22Rv1 (cell line): Measurements from ENCODE around the gene SUGCT.

Experiments used
- H3K27ac ChIP-seq: fragments of 450-650 bp; 2 replicates; pipeline ENCODE4 v1.5.1; 2017
- ZFX ChIP-seq: fragments of 450-650 bp; IDR thresholded peaks from 2 replicates; pipeline ENCODE4 v1.6.1; 2017; ENCODE audit warnings: antibody characterized with exemption, borderline replicate concordance
- TF ChIP-seq, protein P1 (sequence below): fragments of 450-650 bp; IDR thresholded peaks from 2 replicates; pipeline ENCODE4 v1.5.1; 2017; ENCODE audit warnings: mild to moderate bottlenecking

Gene SUGCT

DNA sequence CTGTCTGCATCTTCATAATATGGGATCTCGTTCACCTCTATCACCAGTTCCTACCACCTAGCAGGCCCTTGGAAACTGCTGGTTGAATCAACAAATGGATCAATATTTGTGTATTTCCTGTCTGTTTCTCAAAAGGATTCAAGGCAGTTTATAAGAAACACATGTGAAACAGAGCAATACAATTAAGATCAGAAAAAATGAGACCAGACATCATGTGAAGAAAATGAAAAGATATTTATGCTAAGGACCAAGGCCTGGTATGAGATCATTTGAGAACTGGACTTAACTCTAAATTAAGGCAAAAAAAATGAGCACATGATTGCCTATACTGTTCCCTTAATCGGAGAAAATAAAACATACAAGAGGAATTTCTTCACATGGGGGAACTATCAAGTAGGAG is 589.0 kb downstream of the SUGCT start:
- H3K27ac ChIP-seq, result no peak overlapping the region
- no peak for TF ChIP-seq ZFX
- TF ChIP-seq, protein P1, sequence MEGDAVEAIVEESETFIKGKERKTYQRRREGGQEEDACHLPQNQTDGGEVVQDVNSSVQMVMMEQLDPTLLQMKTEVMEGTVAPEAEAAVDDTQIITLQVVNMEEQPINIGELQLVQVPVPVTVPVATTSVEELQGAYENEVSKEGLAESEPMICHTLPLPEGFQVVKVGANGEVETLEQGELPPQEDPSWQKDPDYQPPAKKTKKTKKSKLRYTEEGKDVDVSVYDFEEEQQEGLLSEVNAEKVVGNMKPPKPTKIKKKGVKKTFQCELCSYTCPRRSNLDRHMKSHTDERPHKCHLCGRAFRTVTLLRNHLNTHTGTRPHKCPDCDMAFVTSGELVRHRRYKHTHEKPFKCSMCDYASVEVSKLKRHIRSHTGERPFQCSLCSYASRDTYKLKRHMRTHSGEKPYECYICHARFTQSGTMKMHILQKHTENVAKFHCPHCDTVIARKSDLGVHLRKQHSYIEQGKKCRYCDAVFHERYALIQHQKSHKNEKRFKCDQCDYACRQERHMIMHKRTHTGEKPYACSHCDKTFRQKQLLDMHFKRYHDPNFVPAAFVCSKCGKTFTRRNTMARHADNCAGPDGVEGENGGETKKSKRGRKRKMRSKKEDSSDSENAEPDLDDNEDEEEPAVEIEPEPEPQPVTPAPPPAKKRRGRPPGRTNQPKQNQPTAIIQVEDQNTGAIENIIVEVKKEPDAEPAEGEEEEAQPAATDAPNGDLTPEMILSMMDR, result no peak

DNA sequence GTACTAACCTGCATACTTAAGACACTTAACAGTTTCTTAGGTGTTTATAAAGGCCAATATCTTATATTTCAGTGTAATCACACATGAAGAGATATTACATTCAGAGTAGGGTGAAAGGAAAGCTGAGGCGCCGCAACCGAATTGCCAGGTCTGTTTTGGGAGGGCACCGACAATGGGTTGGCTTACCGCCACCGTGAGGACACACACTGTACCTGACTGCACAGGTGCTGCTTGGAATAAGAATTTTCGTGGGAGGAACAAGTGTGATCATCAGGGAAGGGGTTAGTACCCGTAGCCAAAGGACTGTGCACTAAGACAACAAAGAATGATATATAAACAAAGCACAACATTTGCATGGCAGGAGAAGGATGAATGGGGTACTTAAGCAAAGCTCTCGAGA is 591.8 kb downstream of the SUGCT start:
- TF ChIP-seq ZFX, result no peak
- TF ChIP-seq, protein P1, result 0 out of 2 replicates have a peak, but pooled peaks have one; percentile 7

DNA sequence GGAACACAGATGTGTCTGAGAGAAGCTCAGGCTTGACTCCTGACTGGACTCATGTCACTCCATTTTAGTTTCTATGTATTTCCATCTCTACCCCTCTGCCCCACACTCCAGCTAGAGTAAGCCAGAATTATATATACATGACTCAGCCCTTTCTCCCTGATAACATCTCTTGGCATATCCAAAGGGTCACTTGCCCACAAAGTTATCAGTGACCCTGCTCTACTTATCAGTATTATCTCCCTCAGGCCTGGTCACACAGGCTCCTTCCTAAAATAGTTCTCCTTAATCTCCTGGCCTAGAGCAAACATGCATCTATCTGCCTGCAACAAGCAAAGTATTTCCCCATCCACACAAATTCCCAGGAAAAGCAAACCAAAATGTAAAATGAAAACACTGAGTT is 598.3 kb downstream of the SUGCT start:
- peak overlapping the region; percentile 33 for H3K27ac ChIP-seq
- TF ChIP-seq ZFX, result no peak
- TF ChIP-seq, protein P1, result no peak

More for the DNA sequence above, 591.8 kb downstream of the SUGCT start:
- no peak overlapping the region for H3K27ac ChIP-seq

DNA sequence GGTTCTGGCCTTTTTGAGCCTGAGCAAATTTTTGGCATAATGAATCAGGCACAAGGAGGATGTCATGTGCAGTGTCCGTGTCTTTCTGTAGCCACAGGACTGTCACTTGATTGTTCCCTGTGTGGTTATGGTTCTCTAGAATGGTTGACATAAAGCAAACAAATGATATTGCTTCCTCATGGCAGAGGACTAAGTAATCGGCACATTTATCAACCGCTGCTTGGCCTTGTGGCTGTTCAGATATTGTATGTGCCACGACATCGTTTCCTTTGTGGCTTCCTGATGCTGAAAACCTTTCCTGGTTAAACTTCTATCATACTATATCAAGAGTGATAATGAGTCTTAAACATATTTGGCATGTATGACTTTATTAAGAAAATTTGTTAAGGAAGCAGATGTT is 598.8 kb downstream of the SUGCT start:
- peak overlapping the region; percentile 33 for H3K27ac ChIP-seq

DNA sequence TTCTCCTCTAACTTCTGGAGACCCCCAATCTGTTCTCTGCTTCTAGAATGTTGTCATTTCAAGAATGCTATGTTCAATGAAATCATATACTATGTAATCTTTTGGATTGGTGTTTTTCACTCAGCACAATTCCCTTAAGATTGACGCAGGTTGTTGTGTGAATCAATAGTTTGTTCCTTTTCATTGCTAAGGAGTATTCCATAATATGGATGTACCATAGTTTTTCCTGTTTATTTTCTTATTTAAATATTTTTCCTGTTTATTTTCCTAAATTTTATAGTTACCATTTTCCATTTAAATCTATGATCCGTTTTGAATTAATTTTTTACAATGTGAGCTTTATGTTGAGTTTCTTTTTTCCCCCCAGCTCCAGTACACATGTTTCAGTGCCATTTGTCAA is 604.5 kb downstream of the SUGCT start:
- TF ChIP-seq, protein P1, result no peak
- no peak for TF ChIP-seq ZFX
- H3K27ac ChIP-seq, result no peak overlapping the region

More for the DNA sequence above, 598.8 kb downstream of the SUGCT start:
- TF ChIP-seq, protein P1, result no peak
- TF ChIP-seq ZFX, result no peak

- no peak overlapping the region for H3K27ac ChIP-seq
- TF ChIP-seq, protein P1, result no peak
- no peak for TF ChIP-seq ZFX
Observed at GRCh38 chr7:40742270-40742669, 607.5 kb downstream of the SUGCT start.

GRCh38 chr7:40746841-40747556 is 612.2 kb downstream of the SUGCT start:
- H3K27ac ChIP-seq, result no peak overlapping the region
- TF ChIP-seq ZFX, result no peak
- TF ChIP-seq, protein P1, result no peak
